ENCODE data around the gene PODN.

GRCh38 chr1:53066488-53066887 lies 4.5 kb downstream of the PODN start:
- TF ChIP-seq CTCF (conservative IDR thresholded peaks at IDR 0.05) (no peak), ZFX (IDR thresholded peaks at IDR 0.05) (no peak)
